H7 (cell line): ENCODE results near the gene BBS12. TPM values are rescaled to one million over a fixed set of nuclear protein-coding genes. Genes with fewer than 3 reads are reported as not detected.
"Not testable (repeated sequence)": the region's sequence is repeated elsewhere in the genome, so short reads cannot be mapped to it uniquely, and the experiment has no call there.

Experiments
- DNase-seq: peaks from one replicate; pipeline ENCODE4 v3.0.0; 2012
- H3K27me3 ChIP-seq: 2 replicates; pipeline ENCODE4 v1.6.0; 2011; ENCODE audit warnings: mild to moderate bottlenecking, low read length; ENCODE audit not compliant: control insufficient read depth, insufficient read depth
- H3K36me3 ChIP-seq: replicated peaks from 2 replicates; pipeline ENCODE4 v1.5.1; 2011; ENCODE audit warnings: low read length; ENCODE audit not compliant: control insufficient read depth, insufficient read depth
- H3K4me3 ChIP-seq: 2 replicates; pipeline ENCODE4 v1.5.1; 2011; ENCODE audit warnings: low read depth, mild to moderate bottlenecking, control low read depth, low read length, moderate library complexity; ENCODE audit not compliant: insufficient read depth
- total RNA-seq: library from RNA; depleted of rRNA; stranded (reverse); fragments of >200 nt; shearing (Covaris generic); gene quantifications from 2 replicates; pipeline ENCODE4 v1.2.3, GENCODE V29; 2014; rRNA removed

The BBS12 gene
- total RNA-seq, 1 experiment from 2014 or later: 2.3 TPM

GRCh38 chr4:122786296-122786695 is 53.8 kb downstream of the BBS12 start:
- not testable (repeated sequence) for H3K27me3 ChIP-seq, H3K4me3 ChIP-seq, H3K36me3 ChIP-seq, DNase-seq

- H3K4me3 ChIP-seq, DNase-seq, H3K36me3 ChIP-seq, H3K27me3 ChIP-seq: not testable (repeated sequence)
Measured at GRCh38 chr4:122786920-122787319, 54.4 kb downstream of the BBS12 start.

GRCh38 chr4:122787940-122788339 is 55.4 kb downstream of the BBS12 start:
- Histone ChIP-seq H3K36me3 (no peaks in the 10 kb centered on the region), H3K4me3 (no peak overlapping the region), H3K27me3 (no peaks in the 10 kb centered on the region)
- DNase-seq: no peak

GRCh38 chr4:122788935-122789334 is 56.4 kb downstream of the BBS12 start:
- Histone ChIP-seq H3K36me3 (no peaks in the 10 kb centered on the region), H3K27me3 (no peaks in the 10 kb centered on the region), H3K4me3 (no peak overlapping the region)
- no peak for DNase-seq

GRCh38 chr4:122793811-122794210 is 61.3 kb downstream of the BBS12 start:
- Histone ChIP-seq H3K4me3 (no peak overlapping the region), H3K36me3 (no peaks in the 10 kb centered on the region), H3K27me3 (no peaks in the 10 kb centered on the region)
- no peak for DNase-seq

Other genes starting within 250 kb of the BBS12 start
- gene IL21, start 111.6 kb upstream of the BBS12 start, total RNA-seq: not detected in 2 replicates
- gene FGF2, start 94.1 kb downstream of the BBS12 start, total RNA-seq: 20.0 and 29.8 TPM in 2 replicates
- 9.9 and 12.3 TPM in 2 replicates for gene NUDT6, start 189.9 kb downstream of the BBS12 start, total RNA-seq